ENCODE results near the gene TP53INP2. TPM values are rescaled to one million over a fixed set of nuclear protein-coding genes. Genes with fewer than 3 reads are reported as not detected.

TP53INP2 gene
- total and polyA plus RNA-seq, 2 of the 13 experiments (the other 11 are each of a cell fraction or from before 2014, with no cell fraction given): 5.2 to 18.8 TPM

DNA sequence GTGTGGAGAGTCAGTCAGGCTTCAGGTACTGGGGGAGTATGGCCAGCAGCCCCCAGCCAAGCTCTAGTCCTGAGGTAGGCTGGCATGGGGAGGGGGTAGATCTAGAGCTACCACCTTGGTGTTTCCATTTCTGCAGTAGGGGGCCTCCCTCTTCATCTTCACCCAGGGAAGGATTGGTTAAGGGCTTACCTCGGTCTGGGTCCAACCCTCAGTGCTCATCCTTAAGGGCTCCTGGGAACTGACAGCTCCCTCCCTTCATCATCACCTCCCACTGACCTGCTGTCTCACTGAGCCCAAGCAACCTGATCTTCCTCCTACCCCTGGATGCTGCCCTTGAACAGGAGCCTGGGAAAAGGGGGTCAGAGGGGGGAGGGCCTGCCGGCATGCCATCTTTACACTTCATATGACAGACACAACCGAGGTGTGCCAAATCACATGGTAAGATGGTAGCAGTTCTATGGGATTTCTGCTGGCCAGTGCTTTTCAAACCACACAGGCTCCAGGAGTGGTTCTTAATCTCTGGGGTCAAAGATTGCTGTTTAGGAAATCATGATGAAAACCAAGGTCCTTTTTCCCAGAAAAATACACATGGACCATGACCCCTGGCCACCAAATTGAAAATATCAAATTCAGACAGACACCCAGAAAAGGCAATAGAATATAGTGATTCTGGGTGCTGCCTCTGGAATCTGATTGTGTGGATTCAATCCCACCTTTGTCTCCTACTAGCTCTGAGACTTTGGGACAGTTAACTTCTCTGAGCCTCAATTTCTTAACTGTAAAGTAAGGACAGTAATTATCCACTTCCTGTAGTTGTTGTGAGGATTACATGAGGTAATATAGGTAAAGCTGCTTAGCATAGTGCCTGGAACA is 3.0 kb downstream of the TP53INP2 start (continued):
- TF ChIP-seq HMGXB3 (CRISPR knock-in tag; IDR thresholded peaks at IDR 0.05; ENCODE audit: borderline replicate concordance): peak; percentile 43; the same call in 1 of the 2 replicates
- peak; percentile 56; the same call in 1 of the 2 replicates for TF ChIP-seq SOX5 (CRISPR knock-in tag; IDR thresholded peaks at IDR 0.05; ENCODE audit: borderline replicate concordance)
- peak; percentile 86 for TF ChIP-seq SALL1 (CRISPR knock-in tag; IDR thresholded peaks at IDR 0.05)
- TF ChIP-seq, protein P1, sequence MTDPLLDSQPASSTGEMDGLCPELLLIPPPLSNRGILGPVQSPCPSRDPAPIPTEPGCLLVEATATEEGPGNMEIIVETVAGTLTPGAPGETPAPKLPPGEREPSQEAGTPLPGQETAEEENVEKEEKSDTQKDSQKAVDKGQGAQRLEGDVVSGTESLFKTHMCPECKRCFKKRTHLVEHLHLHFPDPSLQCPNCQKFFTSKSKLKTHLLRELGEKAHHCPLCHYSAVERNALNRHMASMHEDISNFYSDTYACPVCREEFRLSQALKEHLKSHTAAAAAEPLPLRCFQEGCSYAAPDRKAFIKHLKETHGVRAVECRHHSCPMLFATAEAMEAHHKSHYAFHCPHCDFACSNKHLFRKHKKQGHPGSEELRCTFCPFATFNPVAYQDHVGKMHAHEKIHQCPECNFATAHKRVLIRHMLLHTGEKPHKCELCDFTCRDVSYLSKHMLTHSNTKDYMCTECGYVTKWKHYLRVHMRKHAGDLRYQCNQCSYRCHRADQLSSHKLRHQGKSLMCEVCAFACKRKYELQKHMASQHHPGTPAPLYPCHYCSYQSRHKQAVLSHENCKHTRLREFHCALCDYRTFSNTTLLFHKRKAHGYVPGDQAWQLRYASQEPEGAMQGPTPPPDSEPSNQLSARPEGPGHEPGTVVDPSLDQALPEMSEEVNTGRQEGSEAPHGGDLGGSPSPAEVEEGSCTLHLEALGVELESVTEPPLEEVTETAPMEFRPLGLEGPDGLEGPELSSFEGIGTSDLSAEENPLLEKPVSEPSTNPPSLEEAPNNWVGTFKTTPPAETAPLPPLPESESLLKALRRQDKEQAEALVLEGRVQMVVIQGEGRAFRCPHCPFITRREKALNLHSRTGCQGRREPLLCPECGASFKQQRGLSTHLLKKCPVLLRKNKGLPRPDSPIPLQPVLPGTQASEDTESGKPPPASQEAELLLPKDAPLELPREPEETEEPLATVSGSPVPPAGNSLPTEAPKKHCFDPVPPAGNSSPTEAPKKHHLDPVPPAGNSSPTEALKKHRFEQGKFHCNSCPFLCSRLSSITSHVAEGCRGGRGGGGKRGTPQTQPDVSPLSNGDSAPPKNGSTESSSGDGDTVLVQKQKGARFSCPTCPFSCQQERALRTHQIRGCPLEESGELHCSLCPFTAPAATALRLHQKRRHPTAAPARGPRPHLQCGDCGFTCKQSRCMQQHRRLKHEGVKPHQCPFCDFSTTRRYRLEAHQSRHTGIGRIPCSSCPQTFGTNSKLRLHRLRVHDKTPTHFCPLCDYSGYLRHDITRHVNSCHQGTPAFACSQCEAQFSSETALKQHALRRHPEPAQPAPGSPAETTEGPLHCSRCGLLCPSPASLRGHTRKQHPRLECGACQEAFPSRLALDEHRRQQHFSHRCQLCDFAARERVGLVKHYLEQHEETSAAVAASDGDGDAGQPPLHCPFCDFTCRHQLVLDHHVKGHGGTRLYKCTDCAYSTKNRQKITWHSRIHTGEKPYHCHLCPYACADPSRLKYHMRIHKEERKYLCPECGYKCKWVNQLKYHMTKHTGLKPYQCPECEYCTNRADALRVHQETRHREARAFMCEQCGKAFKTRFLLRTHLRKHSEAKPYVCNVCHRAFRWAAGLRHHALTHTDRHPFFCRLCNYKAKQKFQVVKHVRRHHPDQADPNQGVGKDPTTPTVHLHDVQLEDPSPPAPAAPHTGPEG (CRISPR knock-in tag; IDR thresholded peaks at IDR 0.05): peak; percentile 57
- TF ChIP-seq ZNF501 (CRISPR knock-in tag; IDR thresholded peaks at IDR 0.05): peak; percentile 76; the same call in 1 of the 2 replicates
- peak; percentile 39 for TF ChIP-seq PHF8 (CRISPR knock-in tag; IDR thresholded peaks at IDR 0.05)
- TF ChIP-seq ZNF605 (CRISPR knock-in tag; IDR thresholded peaks at IDR 0.05): peak; percentile 55; the same call in 1 of the 2 replicates
- TF ChIP-seq ZNF224 (CRISPR knock-in tag; IDR thresholded peaks at IDR 0.05): 0 out of 2 replicates have a peak, but pooled peaks have one; percentile 37
- TF ChIP-seq EP300 (IDR thresholded peaks at IDR 0.05; ENCODE audit: low read depth in 2 of 2, low read length in 2 of 2): peak in 1 of 2 experiments; percentile 86; a peak in 2 of 4 replicates
- no peak for TF ChIP-seq EP300 (CRISPR knock-in tag; IDR thresholded peaks at IDR 0.05; ENCODE audit: borderline replicate concordance)
- peak; percentile 84; the same call in 1 of the 2 replicates for TF ChIP-seq ZNF232 (CRISPR knock-in tag; IDR thresholded peaks at IDR 0.05; ENCODE audit: borderline replicate concordance)
- TF ChIP-seq, protein P2, sequence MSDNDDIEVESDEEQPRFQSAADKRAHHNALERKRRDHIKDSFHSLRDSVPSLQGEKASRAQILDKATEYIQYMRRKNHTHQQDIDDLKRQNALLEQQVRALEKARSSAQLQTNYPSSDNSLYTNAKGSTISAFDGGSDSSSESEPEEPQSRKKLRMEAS (IDR thresholded peaks at IDR 0.05): peak; percentile 63
